MM.1S (cell line): Measurements from ENCODE around the gene DHX30.

ENCODE experiments used
- DNase-seq: peaks from one replicate; pipeline ENCODE4 v3.0.0-alpha.2; 2015
- H2AFZ ChIP-seq: fragments of 300-600 bp; sonication (generic); 2 replicates; pipeline ENCODE4 v1.6.0; 2016; ENCODE audit warnings: antibody characterized with exemption, low read length
- H3F3A ChIP-seq: fragments of 300-600 bp; sonication (generic); 2 replicates; pipeline ENCODE4 v1.6.1; 2016; ENCODE audit warnings: mild to moderate bottlenecking, antibody characterized with exemption, low read length, moderate library complexity, mixed read lengths; ENCODE audit not compliant: insufficient read depth
- H3K27ac ChIP-seq: fragments of 300-600 bp; sonication (generic); 2 replicates; pipeline ENCODE4 v1.5.1; 2016; ENCODE audit warnings: mild to moderate bottlenecking, low read length
- H3K27me3 ChIP-seq: fragments of 300-600 bp; sonication (generic); replicated peaks from 2 replicates; pipeline ENCODE4 v1.6.0; 2016; ENCODE audit warnings: low read length; ENCODE audit not compliant: insufficient read depth
- H3K36me3 ChIP-seq: fragments of 300-600 bp; sonication (generic); replicated peaks from 2 replicates; pipeline ENCODE4 v1.6.1; 2016; ENCODE audit warnings: mild to moderate bottlenecking, low read length, mixed read lengths; ENCODE audit not compliant: insufficient read depth
- H3K4me1 ChIP-seq: fragments of 300-600 bp; sonication (generic); 2 replicates; pipeline ENCODE4 v1.6.1; 2016; ENCODE audit warnings: low read length, mixed read lengths
- H3K4me2 ChIP-seq: fragments of 300-600 bp; sonication (generic); 2 replicates; pipeline ENCODE4 v1.6.0; 2016; ENCODE audit warnings: low read depth, low read length
- H3K4me3 ChIP-seq: fragments of 300-600 bp; sonication (generic); 2 replicates; pipeline ENCODE4 v1.5.1; 2016; ENCODE audit warnings: low read length, mixed read lengths
- H3K79me2 ChIP-seq: fragments of 300-600 bp; sonication (generic); 2 replicates; pipeline ENCODE4 v1.6.1; 2016; ENCODE audit warnings: mixed run types, low read length, mixed read lengths
- H3K9ac ChIP-seq: fragments of 300-600 bp; sonication (generic); 2 replicates; pipeline ENCODE4 v1.6.1; 2016; ENCODE audit warnings: low read length, mixed read lengths
- H3K9me2 ChIP-seq: fragments of 300-600 bp; sonication (generic); replicated peaks from 2 replicates; pipeline ENCODE4 v1.6.1; 2016; ENCODE audit warnings: mild to moderate bottlenecking, low read length, mixed read lengths; ENCODE audit not compliant: insufficient read depth
- H3K9me3 ChIP-seq: fragments of 300-600 bp; sonication (generic); replicated peaks from 2 replicates; pipeline ENCODE4 v1.6.1; 2016; ENCODE audit warnings: mild to moderate bottlenecking, low read length, mixed read lengths; ENCODE audit not compliant: insufficient read depth
- H4K20me1 ChIP-seq: fragments of 300-600 bp; sonication (generic); 2 replicates; pipeline ENCODE4 v1.6.1; 2016; ENCODE audit warnings: mild to moderate bottlenecking, low read length, moderate library complexity, mixed read lengths; ENCODE audit not compliant: insufficient read depth
- EZH2 ChIP-seq: fragments of 300-600 bp; sonication (generic); optimal IDR thresholded peaks from 2 replicates; pipeline ENCODE3; 2017; ENCODE audit warnings: low read depth, mild to moderate bottlenecking, antibody characterized with exemption, low read length, mixed read lengths
- EZH2phosphoT487 ChIP-seq: fragments of 300-600 bp; sonication (generic); IDR thresholded peaks from 2 replicates; pipeline ENCODE4 v1.6.1; 2018; ENCODE audit warnings: antibody characterized with exemption, low read length
- TF ChIP-seq, protein P1 (sequence below): fragments of 300-600 bp; sonication (generic); IDR thresholded peaks from 2 replicates; pipeline ENCODE4 v1.5.1; 2016; ENCODE audit warnings: antibody characterized with exemption, low read length, mixed read lengths

The DHX30 gene

DNA sequence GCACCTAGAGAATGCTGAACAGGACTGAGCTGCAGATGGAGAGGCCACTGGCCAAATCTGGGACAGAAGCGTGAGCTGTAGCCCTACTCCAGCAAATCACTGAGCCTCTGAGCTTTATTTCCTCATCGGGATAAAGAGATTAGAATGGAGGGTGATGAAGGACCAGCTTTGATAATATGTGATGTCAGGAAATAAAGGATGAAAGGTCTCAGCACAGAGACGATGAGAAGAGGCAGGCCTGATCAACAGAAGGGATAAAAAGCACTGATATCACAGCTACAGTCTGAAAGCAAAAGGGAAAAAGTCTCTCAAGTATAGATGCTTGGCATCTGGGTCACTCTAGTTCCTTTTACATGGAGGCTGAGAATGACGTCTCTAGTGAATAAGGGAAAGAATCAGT lies 70.0 kb downstream of the DHX30 start:
- H2AFZ ChIP-seq = no peak overlapping the region
- H3K27ac ChIP-seq = no peak overlapping the region
- H3K36me3 ChIP-seq = no peaks in the 10 kb centered on the region
- no peak overlapping the region for H3K4me3 ChIP-seq
- H3F3A ChIP-seq = no peaks in the 10 kb centered on the region
- H4K20me1 ChIP-seq = no peaks in the 10 kb centered on the region
- H3K4me2 ChIP-seq = no peak overlapping the region
- H3K79me2 ChIP-seq = no peaks in the 10 kb centered on the region
- TF ChIP-seq, protein P1, sequence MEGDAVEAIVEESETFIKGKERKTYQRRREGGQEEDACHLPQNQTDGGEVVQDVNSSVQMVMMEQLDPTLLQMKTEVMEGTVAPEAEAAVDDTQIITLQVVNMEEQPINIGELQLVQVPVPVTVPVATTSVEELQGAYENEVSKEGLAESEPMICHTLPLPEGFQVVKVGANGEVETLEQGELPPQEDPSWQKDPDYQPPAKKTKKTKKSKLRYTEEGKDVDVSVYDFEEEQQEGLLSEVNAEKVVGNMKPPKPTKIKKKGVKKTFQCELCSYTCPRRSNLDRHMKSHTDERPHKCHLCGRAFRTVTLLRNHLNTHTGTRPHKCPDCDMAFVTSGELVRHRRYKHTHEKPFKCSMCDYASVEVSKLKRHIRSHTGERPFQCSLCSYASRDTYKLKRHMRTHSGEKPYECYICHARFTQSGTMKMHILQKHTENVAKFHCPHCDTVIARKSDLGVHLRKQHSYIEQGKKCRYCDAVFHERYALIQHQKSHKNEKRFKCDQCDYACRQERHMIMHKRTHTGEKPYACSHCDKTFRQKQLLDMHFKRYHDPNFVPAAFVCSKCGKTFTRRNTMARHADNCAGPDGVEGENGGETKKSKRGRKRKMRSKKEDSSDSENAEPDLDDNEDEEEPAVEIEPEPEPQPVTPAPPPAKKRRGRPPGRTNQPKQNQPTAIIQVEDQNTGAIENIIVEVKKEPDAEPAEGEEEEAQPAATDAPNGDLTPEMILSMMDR = no peak
- no peaks in the 10 kb centered on the region for H3K9me3 ChIP-seq
- no peaks in the 10 kb centered on the region for H3K4me1 ChIP-seq
- DNase-seq = no peak
- no peaks in the 10 kb centered on the region for H3K9me2 ChIP-seq
- no peak overlapping the region for H3K9ac ChIP-seq
- H3K27me3 ChIP-seq = no peaks in the 10 kb centered on the region

DNA sequence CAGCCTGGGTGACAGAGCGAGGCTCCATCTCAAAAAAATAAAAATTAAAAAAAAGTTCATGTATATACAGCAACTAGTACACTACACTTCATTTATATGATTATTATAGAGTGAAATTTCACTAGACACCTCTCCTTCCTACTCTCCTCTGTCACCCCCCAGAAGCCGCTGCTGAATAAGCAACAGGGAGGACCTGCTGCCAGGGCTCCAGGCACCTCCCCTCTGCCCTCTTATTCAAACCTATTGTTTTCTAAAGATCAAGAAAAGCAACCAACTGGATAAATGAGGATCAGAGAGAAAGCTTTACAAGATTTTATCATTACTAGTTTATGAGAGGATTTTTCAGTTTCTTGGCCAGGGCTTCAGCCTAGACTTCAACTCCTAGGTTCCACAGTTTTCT lies 71.5 kb downstream of the DHX30 start:
- H3K9me2 ChIP-seq = no peaks in the 10 kb centered on the region
- no peak overlapping the region for H3K9ac ChIP-seq
- no peaks in the 10 kb centered on the region for H4K20me1 ChIP-seq
- H3K4me1 ChIP-seq = no peaks in the 10 kb centered on the region
- H3F3A ChIP-seq = no peaks in the 10 kb centered on the region
- H3K4me2 ChIP-seq = no peak overlapping the region
- H3K4me3 ChIP-seq = no peak overlapping the region
- DNase-seq = no peak
- no peaks in the 10 kb centered on the region for H3K27me3 ChIP-seq
- H3K79me2 ChIP-seq = no peaks in the 10 kb centered on the region
- TF ChIP-seq EZH2 (no peak), EZH2phosphoT487 (no peak)
- TF ChIP-seq, protein P1 = no peak
- H3K27ac ChIP-seq = no peak overlapping the region
- H3K36me3 ChIP-seq = no peaks in the 10 kb centered on the region
- H3K9me3 ChIP-seq = no peaks in the 10 kb centered on the region
- no peak overlapping the region for H2AFZ ChIP-seq

DNA sequence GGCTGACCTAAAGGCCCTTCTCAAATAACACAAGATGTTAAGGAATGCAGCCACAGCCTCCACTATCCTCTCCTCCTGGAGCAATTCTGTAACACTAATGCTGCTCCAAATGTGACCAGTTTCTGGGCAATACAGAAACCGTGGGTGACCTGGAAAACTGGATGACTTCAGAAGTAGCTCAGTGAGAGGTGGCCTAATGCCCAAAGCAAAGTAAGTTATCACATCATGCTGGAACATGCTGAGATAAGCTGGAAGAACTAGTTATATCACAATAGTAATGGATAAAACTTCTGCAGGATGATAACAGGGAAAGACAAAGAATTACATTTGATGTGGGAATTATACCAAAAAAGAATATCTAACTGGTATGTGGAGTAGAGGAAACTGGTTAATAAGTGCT lies 72.0 kb downstream of the DHX30 start:
- Histone ChIP-seq H3K4me1 (no peaks in the 10 kb centered on the region), H3K4me2 (no peak overlapping the region), H3K4me3 (no peak overlapping the region), H4K20me1 (no peaks in the 10 kb centered on the region), H3K27me3 (no peaks in the 10 kb centered on the region), H3K36me3 (no peaks in the 10 kb centered on the region), H3F3A (no peaks in the 10 kb centered on the region), H3K9me2 (no peaks in the 10 kb centered on the region), H3K27ac (no peak overlapping the region), H3K9me3 (no peaks in the 10 kb centered on the region), H2AFZ (no peak overlapping the region), H3K79me2 (no peaks in the 10 kb centered on the region), H3K9ac (no peak overlapping the region)
- DNase-seq = no peak
- TF ChIP-seq EZH2 (no peak), EZH2phosphoT487 (no peak)
- TF ChIP-seq, protein P1 = no peak

DNA sequence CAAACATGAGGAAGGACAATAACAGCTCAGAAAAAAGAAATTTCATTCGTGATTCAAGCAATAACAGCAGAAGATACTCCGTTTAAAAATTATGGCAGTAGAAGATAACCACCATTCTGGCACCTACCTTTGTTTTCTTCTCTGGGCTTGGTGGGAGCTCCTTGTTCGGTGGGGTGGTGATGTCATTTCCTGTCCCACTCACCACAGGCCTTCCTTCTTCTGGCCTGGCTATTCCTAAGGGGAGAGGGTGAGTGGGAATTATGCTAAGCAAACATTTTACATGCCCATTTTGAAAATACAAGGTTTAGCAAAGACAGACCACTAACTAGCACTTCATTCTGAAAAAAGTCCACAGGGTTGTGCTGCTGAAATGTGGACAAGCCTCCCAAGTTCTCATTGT lies 74.4 kb downstream of the DHX30 start:
- H3F3A ChIP-seq = no peaks in the 10 kb centered on the region
- no peak overlapping the region for H3K4me2 ChIP-seq
- H3K9ac ChIP-seq = no peak overlapping the region
- no peak for DNase-seq
- no peaks in the 10 kb centered on the region for H3K9me2 ChIP-seq
- H3K9me3 ChIP-seq = no peaks in the 10 kb centered on the region
- no peaks in the 10 kb centered on the region for H3K36me3 ChIP-seq
- no peak overlapping the region for H3K4me3 ChIP-seq
- H4K20me1 ChIP-seq = no peaks in the 10 kb centered on the region
- no peaks in the 10 kb centered on the region for H3K27me3 ChIP-seq
- no peak overlapping the region for H2AFZ ChIP-seq
- no peak overlapping the region for H3K27ac ChIP-seq
- H3K4me1 ChIP-seq = no peaks in the 10 kb centered on the region
- TF ChIP-seq EZH2phosphoT487 (no peak), EZH2 (no peak)
- TF ChIP-seq, protein P1 = no peak
- H3K79me2 ChIP-seq = no peaks in the 10 kb centered on the region
